TTC549 (cell line): ENCODE measurements around the gene CTNNBL1.

Source experiments
- FAIRE-seq: peaks from 2 replicates; lab custom pipeline; 2012; peaks lifted over from hg19 to GRCh38; lab: Jason Lieb, UNC

CTNNBL1 gene

DNA sequence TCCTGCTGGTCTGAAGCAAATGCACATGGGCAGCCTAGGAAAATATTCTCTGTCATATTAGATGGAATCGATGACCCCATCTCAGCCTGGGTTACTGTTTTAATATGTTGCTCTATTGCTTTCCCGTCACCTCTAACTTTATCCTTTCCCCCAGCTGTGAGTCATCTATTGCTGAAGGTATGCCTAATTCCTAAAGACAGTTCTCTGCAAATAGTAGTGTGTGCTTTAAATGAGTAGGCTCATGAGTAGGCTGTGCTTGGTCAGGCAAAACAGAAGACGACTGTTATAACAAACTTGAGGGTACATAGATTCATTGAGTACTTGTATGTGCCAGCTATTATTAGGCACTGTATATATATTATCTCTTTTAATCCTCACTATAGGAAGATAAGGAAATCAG lies 47.2 kb downstream of the CTNNBL1 start:
- no peak for FAIRE-seq

DNA sequence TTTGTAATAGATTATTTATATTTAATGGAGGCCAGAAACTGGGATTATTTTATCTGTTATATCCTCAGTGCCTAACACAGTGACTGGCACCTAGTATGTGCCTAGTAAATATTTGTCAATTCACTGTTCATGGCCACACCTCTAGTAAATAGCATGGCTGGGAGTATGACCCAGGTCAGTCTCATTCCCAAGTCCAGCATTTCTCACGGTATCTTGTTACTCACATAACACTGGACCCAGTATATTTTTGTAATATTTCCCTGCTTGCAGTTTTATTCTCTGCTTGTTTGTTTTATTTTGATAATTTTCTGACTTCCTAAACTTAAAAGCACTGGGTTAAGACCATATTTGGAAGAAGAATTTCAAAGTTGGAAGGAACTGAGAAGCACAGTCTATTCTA lies 47.7 kb downstream of the CTNNBL1 start:
- no peak for FAIRE-seq

DNA sequence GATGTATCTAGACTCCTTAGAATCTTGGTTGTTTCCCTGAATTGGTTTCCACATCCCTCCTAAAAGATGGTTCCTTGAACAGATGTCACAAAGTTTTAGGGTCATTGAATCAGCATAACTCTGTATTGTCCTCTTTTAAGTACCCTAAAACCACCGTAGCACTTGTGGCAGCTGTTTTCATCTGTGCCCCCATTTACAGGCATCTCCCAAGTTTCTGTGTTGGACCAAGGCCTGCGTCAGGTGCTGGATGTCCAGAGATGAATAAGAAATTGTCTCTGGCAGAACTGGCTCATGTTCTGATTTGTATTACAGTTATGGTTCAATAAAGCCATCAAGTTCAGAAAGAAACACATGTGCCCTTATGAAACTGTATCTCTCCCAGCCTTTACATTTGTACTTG lies 48.3 kb downstream of the CTNNBL1 start:
- no peak for FAIRE-seq

DNA sequence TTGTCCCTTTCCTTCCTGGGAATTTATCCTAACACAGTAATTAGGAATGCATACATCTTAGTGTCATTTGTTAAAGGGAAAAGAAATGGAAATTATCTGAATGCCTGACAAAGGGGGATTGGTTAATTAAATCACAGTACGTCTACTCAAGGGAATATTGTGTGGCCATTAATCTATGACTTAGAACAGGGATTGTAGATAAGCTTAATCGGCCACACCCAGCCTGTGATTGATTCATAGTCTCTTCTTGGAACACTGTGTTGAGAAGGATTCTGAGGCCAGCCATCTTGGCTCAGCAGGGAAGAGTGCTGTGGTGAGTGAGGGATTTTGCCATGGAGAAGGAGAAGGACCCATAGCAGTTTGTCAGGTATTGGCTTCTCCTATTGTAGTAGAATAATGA lies 50.5 kb downstream of the CTNNBL1 start:
- FAIRE-seq, result no peak

DNA sequence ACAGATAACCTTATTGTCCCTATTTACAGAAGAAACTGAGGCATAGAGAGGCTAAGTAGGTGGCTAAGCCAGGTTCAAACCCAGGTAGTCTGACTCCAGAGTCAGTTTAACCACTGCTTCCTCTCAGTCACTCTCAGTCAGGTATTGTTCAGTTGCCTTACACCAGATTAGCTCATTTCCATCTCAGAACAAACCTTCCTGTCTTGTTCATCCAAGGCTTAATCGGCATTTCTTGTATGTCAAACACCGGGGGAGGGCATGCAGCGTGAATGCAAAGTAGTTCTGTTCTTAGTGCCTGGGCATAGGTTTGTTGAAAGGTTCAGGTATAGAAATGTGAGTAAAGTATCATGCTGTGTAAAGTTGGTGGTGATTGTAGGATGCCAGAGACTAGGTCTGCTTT lies 51.7 kb downstream of the CTNNBL1 start:
- no peak for FAIRE-seq

DNA sequence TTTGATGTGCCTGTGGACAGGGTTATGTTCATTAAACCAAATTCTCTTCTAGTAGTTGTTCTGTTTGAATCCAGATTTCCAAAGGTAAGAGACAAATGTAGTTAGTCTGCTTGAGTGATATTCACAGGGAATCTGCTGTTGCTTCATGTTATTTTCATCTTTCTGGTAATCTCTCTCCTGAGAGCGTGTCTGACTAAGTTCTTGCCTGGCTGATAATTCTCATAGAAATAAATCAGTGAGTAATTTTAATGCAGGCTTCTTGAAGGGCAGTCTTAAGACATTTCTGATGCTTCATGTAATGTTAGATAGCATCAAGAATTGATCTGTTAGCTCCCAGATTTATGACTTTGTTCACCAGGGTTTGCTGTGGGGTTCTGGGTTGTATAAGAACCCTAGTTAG lies 54.2 kb downstream of the CTNNBL1 start:
- no peak for FAIRE-seq

DNA sequence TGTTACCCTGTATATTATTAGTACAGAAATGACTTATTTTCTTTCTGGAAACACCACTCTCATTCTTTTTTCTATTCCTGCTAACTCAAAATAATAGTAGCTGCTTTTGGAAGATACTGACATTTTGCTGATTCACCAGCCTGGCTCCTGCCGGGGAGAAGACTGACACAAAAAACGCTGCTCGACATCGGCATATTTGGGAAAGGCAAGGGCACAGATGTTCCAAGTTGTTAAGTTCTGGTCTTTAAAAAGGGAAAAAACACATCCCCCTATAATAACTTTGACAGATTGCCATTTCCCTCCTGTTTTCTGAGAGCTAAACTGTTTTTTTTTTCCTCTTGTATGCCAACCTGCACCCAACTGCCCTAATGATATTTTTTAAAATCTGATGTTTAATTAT lies 55.4 kb downstream of the CTNNBL1 start:
- FAIRE-seq, result no peak

DNA sequence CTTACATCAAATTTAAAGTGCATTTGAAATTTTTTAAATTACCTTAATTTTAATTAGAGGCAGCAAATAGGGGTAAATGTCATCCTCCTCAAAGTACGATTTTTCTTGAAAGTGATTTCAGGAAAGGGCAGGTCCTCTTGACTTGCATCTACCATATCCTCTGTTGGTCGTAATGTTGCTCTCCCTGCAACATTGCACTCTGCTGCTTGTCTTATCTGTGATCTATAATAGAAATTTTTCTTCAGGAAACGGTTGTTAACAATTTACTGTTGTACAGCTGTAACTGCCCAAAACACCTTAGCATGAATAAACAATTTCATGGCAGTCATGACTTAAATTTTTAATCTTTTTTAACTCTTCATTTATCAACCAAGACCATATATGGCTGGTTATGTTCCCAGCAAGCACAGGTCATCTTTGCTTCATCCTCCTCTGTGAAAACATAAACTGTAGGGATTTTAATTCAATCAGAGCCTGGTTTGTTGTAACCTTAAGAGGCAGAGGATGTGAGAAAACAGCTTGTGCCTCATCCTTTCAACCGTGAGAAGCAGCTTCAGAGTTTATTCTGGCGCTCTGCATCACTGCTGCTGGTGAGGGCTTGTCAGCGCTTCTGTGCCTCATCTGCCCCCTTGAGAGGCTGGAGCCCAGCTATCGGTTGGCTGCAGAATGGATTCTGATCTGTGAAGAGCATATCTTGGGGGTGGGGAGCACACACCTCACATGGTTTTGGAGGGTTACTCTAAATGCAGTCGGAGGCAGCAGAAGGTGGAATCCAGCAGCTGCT lies 56.0 kb downstream of the CTNNBL1 start:
- FAIRE-seq, result no peak

DNA sequence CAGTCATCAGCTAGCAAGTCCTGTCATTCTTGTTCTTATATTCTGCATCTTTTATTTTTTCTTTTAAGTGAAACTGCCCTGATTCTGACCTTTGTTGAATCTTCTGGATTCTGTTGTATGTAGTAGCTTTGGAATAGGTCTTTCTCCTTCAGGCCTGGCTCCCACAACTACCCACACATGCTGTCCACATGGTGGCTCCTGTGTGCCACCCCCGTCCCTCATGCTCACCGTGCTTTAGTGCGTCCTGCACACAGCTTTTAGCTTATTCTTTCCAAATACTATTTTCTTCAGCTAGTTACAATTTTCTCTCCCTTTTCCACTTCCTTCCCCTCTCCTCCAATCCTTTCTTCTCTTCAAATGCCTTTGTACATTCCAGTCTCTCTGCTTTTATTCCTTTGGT lies 61.8 kb downstream of the CTNNBL1 start:
- FAIRE-seq, result no peak

DNA sequence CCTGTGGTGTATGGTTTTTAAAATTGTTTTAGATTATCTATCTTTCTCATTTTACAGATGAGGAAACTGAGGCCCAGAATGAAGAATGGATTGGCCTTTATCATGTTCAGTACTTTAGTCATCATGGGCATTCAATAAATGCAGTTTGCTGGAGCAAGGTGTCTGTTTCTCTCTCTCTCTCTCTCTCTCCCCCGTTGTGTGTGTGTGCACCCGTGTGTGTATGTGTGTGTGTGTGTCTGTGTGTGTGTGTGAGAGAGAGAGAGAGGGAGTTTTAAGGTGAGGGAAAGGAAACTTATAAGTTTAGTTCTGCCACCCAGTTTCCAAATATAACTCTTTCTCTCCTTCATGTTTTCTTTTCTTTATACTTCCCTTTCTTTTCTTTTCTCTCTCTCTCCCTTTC lies 62.4 kb downstream of the CTNNBL1 start:
- no peak for FAIRE-seq

DNA sequence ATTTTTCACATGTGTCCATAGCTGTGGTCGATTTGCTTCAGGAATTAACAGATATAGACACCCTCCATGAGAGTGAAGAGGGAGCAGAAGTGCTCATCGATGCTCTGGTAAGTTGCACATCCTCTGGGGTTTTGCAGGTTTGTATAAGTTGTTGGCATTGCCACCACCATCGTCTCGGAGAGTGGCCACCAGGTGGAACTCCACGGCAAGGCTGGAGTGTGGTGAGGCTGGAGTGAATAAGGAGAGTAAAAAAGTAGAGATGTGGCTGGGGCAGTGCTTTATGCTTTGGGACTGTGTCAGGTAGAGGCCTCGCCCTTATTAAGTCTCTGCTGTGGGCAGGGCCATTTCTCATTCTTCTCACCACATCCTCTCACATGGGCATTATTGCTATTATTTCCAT lies 63.7 kb downstream of the CTNNBL1 start:
- FAIRE-seq, result no peak

DNA sequence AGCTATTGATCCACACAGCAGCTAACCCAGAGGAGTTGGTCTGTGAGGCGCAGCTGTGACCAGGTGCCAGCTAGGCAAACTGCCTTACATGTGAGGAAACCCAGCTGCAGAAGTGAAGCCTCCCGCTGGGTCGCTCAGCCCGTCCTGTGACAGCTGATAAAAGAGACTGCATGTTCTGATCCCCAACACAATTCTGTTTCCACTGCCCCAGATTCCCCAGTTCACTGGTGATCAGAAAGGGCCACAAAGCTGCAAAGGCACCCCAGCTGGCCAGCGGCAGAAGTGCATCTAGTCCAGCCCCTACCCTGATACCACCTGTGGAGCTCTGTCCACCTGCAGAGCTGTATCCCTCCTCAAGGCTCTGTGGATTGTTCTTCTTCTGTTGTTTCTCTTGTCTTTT lies 64.5 kb downstream of the CTNNBL1 start:
- no peak for FAIRE-seq

DNA sequence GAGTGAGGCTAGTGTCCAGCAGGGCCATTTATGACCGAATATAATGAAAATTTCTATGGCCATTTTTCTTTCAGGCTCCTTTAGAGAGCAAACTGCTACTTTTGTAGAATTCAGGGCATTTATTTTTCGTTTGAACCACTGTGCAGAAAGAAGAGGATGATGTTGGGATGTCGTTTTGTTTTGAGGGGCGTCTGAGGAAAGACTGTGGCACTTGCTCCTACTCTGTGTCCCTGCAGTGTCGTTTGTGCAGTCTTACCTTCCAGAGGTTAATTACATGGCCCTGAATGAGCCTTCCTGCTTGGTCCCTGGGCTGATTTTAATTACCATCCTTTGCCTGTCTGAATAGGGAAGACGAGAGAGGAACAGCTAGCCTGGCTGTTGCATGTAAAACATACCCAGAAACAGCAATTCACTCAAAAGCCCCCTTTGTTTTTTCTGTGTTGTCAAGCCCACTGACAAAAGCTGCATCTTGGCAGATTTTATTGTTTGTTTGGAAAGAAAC lies 65.3 kb downstream of the CTNNBL1 start:
- no peak for FAIRE-seq

DNA sequence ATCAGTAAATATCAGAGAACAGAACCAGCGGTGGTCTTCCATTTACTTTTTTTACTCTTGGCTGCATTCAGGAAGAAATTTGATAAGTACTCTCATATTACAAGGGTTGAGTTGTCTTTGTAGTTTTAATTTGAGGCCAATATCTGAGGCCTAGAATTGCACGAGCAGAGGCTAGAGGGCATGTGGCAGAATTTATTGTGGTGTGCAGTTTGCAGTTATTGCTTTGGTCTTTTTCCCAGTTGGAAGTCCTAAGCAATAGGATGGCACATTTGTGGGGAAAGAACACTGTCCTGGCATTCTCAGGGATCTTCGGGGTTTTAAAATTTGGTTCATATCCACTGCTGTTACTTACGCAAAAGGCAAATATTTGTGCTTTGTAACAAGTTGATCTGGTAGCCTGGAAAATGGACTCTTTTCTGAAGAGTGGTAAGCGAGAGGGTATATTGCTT lies 66.0 kb downstream of the CTNNBL1 start:
- FAIRE-seq, result no peak

DNA sequence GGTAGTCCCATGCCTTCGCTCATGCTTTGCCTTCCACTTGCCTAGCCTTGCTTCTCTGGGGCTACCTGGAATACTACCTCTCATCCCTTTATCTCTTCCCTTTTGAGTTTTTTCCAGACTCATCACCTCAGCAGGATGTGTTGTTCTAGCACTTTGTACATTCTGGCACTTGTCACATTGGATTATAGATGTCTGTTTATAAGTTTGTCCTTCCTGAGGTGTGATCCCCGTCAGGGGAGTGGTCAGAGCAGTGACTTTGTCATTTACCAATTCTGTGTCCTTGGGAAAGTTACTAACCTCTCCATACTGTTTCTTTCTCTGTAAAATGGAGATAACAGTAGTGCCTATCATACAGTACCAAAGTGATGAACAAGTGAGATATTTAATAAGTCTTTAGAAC lies 66.5 kb downstream of the CTNNBL1 start:
- FAIRE-seq, result no peak

DNA sequence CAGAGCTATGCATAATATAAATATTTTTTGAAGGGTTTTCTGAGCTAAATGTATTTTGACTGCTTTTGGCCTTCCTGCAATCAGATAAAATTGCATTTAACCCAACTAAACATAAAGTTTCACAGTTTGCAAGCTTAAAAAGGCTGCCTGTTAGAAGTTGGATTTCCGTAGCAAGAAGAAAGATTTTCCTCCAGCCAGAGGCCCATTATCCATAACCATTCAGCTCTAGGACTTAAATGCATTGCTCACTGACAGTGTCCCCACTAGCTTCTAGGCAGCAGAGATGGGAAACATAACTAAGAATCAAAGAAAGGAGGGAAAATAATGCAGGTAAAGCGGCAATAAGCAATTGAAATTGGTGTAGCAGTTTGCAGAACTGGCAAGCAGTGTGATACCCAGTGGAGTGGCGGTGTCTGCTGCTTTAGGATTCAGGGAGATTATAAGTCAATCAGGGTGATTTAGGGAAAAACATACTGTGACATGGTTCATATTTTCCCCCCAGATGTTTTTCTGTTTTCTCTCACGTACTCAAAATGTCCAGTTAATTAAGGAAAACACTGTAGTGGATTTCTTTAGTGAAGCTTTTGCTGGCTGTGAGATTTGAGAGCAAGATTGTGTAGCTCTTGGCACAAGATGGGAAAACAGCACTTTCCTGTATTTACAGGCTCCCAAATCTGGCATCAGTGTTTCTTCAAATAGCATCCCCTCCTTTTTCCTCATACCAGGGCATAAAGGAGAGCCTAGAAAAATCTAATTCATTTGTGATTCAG lies 69.1 kb downstream of the CTNNBL1 start:
- no peak for FAIRE-seq

DNA sequence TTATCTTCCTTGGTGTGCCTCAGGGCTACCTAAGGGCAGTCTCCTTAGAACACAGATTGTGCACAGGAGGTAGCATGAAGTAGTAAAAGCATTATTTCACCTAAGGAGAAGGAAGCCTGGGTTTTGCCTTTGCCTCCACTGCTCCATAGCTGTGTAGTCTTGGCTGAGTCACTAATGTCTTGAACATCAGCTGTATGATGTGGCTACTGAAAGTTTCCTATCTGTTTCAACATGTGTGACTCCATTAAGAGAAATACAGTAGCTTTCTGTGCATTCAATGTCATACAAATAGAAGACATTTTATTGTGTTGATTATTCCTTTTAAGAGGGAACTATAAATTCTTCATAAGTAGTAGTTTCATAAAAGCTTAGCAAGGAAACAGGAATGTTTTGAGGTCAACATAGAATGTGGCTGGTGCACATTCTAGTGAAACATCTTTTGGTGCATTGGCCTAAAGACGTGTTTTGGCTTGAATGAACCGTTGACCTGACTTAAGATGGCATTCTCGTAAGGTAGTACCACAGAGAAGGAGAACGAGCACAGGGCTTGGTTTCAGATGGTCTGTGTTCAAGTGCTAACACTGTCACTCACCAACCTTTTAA lies 70.6 kb downstream of the CTNNBL1 start:
- FAIRE-seq, result no peak

DNA sequence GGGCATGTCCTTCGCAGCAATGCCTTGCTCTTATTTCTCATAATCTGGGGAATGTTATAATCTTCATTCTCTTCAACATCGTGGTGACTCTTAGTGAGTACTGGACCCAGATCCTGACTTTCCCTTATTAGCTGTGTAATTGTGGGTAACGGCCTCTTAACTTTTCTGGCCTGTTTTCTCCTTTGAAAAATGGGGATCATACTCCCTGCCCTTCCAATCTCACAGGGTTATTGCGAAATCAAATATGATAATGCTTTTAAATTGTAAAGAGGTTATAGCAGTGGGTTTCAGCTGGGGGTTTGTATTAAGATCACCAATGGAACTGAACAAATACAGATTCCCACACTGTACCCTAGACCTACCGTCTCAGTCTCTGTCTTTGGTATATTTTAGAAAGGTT lies 77.1 kb downstream of the CTNNBL1 start:
- FAIRE-seq, result no peak

DNA sequence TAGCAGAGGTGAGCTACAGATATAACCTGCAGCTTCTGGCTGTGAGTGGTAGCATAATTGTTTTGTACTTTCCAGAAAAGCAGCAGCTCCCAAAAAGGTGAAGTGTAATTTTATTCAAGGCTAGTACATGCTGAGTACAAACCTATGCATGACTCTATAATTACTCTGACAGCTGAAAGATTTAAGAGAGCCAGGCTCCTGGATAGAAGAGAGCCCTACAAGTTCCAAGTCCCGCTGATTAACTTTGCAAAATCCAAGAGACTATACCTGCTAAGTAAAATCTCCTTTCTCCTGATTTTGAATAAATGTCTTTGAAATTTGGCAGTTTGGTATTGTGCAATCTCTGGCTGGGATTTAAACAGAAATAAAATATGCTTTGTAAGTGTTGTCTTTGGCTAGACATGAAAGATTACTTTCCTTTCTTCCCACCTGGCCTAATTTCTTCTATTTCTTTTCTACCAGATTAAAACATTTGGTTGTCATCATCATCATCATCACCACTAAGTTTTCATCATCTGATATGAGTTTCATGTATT lies 79.5 kb downstream of the CTNNBL1 start:
- FAIRE-seq, result no peak

DNA sequence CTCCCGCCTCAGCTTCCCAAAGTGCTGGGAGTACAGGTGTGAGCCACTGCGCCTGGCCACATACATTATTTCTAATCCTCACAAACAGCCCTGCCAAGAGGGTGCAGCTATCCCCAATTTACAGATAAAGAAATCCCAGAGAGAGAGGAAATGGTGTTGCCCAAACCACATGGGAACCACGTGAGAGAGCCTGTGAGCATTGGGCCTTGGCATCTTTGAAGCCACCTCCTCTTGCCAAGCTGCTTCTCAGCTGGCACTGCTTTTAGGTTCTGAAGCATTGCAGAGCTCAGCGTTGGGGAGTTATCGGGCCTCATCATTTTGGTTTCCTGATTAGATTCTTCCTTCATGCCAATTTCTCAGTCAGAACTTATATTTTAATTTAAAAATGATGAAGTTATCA lies 80.3 kb downstream of the CTNNBL1 start:
- FAIRE-seq, result no peak

DNA sequence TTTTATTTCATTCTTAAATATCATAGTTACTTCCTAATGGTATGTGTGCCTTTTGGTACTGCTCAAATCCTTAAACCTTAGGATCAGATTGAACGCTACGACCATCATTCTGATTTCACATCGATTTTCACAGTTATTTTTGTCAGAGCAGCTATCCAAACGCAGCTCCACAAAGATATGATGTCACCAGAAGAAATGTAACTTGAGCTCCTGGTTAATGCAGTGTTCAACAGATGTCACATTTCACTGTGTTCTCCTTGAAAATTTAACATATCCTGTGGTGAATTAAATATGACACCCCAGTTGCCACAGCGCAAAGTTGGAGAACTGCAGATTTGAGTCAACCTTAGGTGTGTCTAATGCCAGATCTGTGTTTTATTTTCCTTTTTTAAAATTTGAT lies 81.4 kb downstream of the CTNNBL1 start:
- no peak for FAIRE-seq

DNA sequence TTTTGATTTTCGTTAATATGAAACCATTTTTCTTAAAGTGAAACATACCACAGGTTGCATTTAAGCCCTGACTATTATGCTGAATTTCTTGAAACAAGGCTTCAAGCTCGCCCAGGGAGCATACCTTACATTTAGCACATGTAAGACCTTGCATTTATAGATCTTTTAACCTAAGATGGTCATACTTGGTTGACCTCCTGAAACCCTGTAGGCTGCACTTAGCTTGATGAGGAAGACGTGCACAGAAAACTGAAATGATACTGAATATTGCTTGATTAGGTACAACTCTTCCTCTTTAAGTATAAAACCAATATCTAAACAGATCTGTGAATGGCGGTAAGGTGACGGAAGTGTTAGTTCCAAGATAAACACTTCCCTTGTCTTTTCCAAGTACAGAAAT lies 82.2 kb downstream of the CTNNBL1 start:
- no peak for FAIRE-seq

DNA sequence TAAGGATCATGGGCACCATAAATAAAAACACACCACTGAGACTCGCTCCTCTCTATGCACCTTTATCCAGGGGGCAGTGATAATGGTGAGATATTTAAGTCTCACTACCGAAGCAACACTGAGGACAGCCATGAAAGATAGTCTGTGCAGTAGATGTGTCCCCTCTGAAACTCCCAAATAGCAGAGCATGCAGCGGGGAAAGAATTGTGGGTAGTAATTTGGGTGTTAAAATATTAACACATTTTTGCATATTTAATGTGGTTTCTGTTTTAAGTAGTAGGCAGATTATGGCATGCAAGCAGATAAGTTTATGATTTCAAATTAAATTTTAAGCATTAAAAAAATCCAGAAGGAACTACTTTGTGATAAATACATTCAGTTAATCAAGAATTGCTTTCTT lies 82.7 kb downstream of the CTNNBL1 start:
- no peak for FAIRE-seq
